HL-60 (cell line): Measurements from ENCODE around the gene DNAH17.

Experiments used
- DNase-seq, 2 experiments: peaks; one replicate each; pipeline ENCODE4 v3.0.0-alpha.2; 2010 to 2020; ENCODE audit warnings: low read depth in 1 of 2, low spot score in 1 of 2
- H3K27ac ChIP-seq: fragments of 250-450 bp; sonication (Bioruptor Pico); replicated peaks from 2 replicates; pipeline ENCODE4 v1.5.1; 2020; ENCODE audit warnings: mild to moderate bottlenecking, moderate library complexity
- H3K27me3 ChIP-seq: fragments of 250-450 bp; sonication (Bioruptor Pico); 2 replicates; pipeline ENCODE4 v1.5.1; 2021; ENCODE audit warnings: mild to moderate bottlenecking, moderate library complexity; ENCODE audit not compliant: insufficient read depth, poor library complexity, severe bottlenecking
- H3K4me3 ChIP-seq: replicated peaks from 2 replicates; pipeline ENCODE4 v1.5.1; 2011; ENCODE audit warnings: mild to moderate bottlenecking, control low read depth, low read length; ENCODE audit not compliant: insufficient read depth
- CTCF ChIP-seq: IDR thresholded peaks from one replicate; pipeline ENCODE4 v1.5.1; 2011; ENCODE audit warnings: low read length, control low read depth, inconsistent platforms; ENCODE audit not compliant: insufficient read depth
- GABPA ChIP-seq: IDR thresholded peaks from 2 replicates; pipeline ENCODE4 v1.6.1; 2012; ENCODE audit warnings: low read depth
- POLR2AphosphoS5 ChIP-seq: IDR thresholded peaks from 2 replicates; pipeline ENCODE4 v1.6.1; 2012; ENCODE audit warnings: low read depth
- REST ChIP-seq: IDR thresholded peaks from 2 replicates; pipeline ENCODE4 v1.6.1; 2012; ENCODE audit warnings: low read depth; ENCODE audit not compliant: insufficient replicate concordance
- SPI1 ChIP-seq: IDR thresholded peaks from 2 replicates; pipeline ENCODE4 v1.6.1; 2012; ENCODE audit warnings: low read depth, mild to moderate bottlenecking, borderline replicate concordance
- long read RNA-seq: library from polyadenylated mRNA; unstranded; transcript quantifications from one replicate; pipeline ENCODE4 v2.0.0, GENCODE V29; 2020

Gene DNAH17
- long read RNA-seq, partial matches to known transcripts = 0 of 2 reads
- long read RNA-seq, other reads (novel, unspliced or antisense) = 2 of 2 reads

GRCh38 chr17:78577296-78577695, at the start of gene DNAH17:
Gene DNAH17 (minus strand): TSS chr17:78577396. CDS start chr17:78575057, 2,339 bp downstream.
- Histone ChIP-seq H3K27ac (no peak within 1 kb of the TSS), H3K27me3 (no peaks in the 10 kb centered on the region), H3K4me3 (no peak within 1 kb of the TSS)
- no peak for DNase-seq
- no peak for TF ChIP-seq SPI1

- TF ChIP-seq REST = no peak
- no peak for TF ChIP-seq SPI1
- no peak for TF ChIP-seq GABPA
- no peak for TF ChIP-seq POLR2AphosphoS5
- no peak for TF ChIP-seq CTCF
- H3K27me3 ChIP-seq = no peaks in the 10 kb centered on the region
- DNase-seq = no peak
These were observed 47.3 kb upstream of the DNAH17 start for GRCh38 chr17:78624324-78625151.

GRCh38 chr17:78623541-78623940, 46.3 kb upstream of the DNAH17 start:
- Histone ChIP-seq H3K27ac (no peak overlapping the region), H3K4me3 (no peak overlapping the region), H3K27me3 (no peaks in the 10 kb centered on the region)
- no peak for DNase-seq
- TF ChIP-seq REST = no peak
- TF ChIP-seq CTCF = no peak

More at GRCh38 chr17:78624324-78625151, 47.3 kb upstream of the DNAH17 start:
- no peak overlapping the region for H3K4me3 ChIP-seq
- no peak overlapping the region for H3K27ac ChIP-seq

- TF ChIP-seq REST (no peak), SPI1 (no peak), CTCF (no peak), POLR2AphosphoS5 (no peak), GABPA (no peak)
- Histone ChIP-seq H3K27me3 (no peaks in the 10 kb centered on the region), H3K27ac (no peak overlapping the region), H3K4me3 (no peak overlapping the region)
- no peak for DNase-seq
These were observed 45.5 kb upstream of the DNAH17 start for GRCh38 chr17:78622491-78623265.
